HG02798 (cell line): ENCODE measurements around the gene EXOC4.
"Not testable (repeated sequence)": the region's sequence is repeated elsewhere in the genome, so short reads cannot be mapped to it uniquely, and the experiment has no call there.

Experiments used
- ATAC-seq: cut with Tn5 transposase; IDR thresholded peaks from one replicate; pipeline ENCODE4 v1.9.1; 2021; ENCODE audit warnings: mild to moderate bottlenecking; ENCODE audit not compliant: unreplicated experiment, poor library complexity

The EXOC4 gene

DNA sequence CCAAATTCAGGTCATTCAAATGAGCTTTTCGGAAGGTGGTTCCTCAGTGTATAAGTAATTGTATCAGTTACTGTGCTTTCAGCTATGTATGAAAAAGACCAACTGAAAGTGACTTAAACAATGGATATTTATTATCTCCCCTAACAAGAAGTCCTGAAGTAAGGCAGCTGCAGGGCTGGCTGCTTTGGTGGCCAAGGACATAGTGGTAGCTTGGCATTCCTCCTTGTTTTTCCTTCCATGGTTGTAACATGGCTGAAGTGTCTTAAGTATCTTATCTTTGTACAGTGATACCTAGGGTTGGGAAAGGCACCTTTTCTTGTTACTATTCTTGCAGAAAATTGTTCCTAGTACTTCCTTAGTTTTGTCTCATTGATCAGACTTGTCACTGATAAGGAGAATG is 21.4 kb downstream of the EXOC4 start:
- no peak for ATAC-seq

DNA sequence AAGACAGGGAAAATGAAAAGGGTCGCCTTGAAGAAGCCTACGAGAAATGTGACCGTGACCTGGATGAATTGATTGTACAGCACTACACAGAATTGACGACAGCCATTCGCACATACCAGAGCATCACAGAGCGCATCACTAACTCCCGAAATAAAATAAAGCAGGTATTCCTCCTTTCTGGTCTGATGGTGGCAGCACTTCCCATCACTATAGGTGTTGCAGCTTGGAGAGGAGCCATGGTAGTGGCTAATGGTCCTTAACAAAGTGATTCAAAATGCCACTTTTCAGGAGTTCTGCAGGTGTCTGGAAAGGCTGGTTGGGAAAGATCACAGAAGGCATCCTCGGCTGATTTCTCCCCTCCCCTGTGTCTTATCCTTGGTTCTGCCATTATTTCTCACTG is 22.1 kb downstream of the EXOC4 start:
- no peak for ATAC-seq

DNA sequence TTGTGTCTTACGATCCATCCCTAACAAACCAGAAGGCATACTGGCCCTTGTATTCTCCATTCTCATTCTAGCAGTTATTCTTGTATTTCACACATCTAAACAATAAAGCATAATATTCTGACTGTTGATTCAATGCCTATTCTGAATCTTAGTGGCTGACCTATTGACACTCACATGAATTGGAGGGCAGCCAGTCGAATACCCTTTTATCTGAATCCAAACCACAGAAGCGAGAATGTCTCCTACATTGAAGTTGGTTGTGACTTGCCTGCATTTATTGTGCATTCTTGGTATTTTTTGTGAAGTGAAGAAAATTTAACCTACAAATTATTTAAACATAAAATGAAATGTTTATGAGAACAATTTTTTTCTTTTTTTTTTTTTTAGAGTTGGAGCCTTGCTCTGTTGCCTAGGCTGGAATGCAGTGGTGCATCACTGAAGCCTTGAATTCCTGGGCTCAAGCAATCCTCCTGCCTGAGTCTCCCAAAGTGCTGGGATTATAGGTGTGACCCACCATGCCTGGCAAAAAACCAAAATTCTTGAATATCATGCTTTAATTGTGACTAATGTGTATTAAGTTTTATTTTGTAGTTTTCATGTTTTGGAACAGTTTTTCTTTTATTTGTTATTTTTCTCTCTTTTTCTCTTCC is 22.7 kb downstream of the EXOC4 start:
- no peak for ATAC-seq

DNA sequence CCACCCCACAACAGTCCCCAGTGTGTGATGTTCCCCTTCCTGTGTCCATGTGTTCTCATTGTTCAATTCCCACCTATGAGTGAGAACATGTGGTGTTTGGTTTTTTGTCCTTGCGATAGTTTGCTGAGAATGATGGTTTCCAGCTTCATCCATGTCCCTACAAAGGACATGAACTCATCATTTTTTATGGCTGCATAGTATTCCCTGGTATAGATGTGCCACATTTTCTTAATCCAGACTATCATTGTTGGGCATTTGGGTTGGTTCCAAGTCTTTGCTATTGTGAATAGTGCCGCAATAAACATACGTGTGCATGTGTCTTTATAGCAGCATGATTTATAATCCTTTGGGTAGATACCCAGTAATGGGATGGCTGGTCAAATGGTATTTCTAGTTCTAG is 26.1 kb downstream of the EXOC4 start:
- ATAC-seq = not testable (repeated sequence)

DNA sequence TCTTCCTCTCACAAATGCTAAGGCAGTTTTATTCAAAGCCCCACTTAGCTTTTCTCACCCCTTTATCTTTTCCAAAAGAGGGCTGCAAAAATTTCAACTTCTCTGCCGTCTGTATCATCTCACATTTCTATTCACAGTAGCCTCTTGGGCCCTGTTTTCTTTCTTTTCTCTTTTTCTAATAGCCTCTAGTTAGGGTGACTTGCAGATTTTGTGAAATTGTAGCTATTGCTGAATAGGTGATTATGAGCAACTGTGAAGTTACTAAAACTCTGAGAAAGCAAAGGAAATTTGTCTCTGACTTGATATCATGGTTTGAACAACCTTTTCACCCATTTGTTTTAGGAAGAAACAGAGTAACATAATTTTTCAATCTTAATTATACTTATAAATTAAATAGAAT is 29.2 kb downstream of the EXOC4 start:
- ATAC-seq = no peak

DNA sequence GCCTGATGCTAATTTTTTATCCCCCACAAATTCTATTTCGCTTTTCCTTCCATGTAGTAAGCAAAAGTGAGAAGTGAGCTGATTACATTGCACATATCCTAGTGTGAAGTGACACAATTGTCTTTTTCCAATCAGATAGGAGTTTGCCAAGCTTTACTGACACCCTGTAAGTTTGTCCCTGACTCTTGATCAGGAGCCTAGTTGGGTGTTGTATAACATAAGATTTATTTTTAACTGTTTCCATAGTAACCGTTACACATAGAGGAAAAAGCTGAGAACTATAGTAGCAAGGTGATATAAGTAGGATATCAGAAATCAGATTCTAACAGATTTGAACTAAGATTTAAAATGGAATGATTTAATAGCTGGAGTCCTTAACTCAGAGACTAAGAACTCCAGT is 31.2 kb downstream of the EXOC4 start:
- ATAC-seq = no peak

DNA sequence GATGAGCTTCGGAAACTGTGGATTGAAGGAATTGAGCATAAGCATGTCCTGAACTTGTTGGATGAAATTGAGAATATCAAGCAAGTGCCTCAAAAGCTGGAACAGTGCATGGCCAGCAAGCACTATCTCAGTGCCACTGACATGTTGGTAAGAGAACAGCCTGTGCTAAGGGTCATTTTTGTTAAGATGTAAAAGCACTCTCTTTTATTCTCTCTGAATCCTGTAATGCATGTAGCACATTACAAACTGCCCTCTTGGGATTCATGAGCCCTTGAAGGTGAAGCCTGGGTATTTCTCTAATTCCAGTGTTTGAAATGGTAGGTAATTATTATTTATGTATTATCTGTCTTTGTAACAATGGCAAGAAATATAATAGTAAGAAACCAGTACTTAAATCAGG is 36.1 kb downstream of the EXOC4 start:
- ATAC-seq = no peak

DNA sequence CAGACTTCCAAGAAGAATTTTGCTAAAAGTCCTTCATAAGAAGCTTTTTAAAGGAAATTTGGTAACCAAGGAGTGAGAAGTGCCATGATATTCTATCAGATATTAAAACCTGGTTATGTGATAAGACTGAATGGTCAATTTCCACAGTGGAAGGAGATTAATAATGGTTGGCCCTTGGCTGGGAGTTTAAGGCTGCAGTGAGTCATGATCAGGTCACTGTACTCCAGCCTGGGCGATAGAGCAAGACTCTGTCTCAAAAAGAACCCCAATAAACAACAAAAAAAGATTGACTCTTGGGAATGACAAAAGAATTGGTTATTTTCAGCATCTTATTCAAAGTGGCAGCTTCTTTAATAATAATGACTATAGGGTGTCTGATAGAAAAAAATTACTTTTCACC is 37.2 kb downstream of the EXOC4 start:
- no peak for ATAC-seq

DNA sequence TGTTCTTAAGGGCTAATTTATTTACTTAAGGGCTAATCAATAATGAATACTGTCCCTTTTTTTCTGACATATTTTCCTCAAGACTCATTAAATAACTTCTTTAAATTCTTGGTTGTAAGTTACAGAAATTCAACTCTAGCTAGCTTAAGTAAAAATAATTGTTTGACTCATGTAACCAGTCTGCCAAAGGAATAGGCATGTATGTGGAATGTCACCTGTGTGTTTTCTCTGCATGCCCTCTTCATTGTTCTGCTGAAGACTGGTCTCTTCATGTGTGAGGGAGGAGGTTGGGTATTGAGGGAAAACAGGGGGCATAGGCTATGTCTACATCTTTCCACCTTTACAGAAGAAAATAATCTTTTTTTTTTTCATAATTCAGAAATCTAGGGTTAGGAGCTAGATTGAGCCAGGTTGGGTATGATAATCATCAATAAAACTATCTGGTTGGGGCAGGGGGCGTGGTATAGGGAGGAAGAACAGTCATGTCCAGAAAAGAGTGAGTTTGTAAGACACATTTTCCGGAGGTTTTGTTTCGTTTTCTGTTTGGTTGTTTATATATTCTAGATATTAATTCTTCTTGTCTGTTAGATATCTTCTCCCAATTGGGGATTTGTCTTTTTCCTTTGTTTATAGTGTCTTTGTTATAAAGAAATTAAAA is 37.9 kb downstream of the EXOC4 start:
- no peak for ATAC-seq

DNA sequence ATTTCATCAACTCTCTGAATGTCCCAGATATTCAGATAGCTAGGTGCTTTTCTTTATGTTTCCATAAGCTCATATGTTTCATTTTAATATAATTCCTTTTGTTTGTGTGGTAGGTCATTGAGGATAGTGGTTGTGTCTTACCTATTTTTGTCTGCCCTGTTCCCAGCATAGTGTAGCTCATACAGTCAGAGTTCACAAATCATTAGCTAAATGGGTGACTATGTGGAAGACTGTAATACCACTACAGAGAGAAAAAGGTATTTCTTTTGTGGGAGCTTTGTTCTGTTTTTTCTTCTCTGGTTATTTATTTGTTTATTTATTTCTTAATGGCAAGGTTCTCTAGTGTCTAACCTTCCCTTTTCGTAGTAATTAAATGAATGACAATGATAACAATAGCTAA is 39.8 kb downstream of the EXOC4 start:
- ATAC-seq = no peak

DNA sequence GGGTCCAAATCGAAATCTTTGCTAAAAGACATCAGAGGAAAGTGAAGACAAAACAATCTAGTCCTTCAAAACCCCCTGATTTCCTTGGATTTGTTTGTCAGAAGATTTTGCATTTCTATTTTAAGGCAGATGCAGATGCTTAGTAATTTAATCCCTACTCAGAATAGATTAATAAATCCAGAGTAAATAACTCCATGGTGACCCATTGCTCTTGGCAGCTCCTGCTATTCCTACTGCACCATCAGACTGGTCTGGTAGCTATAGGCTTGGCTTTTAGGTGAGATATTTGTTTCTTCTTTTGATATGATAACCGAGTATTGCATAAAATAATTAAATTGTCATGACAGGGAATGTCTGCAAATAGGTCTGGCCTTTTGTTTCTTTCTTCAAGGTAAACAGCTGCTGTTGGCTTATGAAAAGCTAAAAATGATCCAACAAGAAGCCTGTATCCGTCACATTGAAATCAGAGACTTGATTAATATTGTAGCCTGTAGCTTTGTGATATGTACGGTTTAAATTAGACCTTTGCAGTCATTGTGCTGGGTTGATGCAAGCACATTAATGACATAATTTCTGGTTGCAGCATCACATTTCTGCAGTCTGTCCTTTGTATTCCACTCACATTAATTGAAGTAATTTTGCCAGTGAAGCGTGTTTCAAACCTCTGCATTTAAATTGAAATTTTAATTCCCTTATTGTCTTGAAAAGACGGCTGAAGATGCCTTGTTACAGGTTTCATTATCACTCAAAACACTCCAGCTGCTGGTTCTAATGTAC is 40.7 kb downstream of the EXOC4 start:
- ATAC-seq = no peak

DNA sequence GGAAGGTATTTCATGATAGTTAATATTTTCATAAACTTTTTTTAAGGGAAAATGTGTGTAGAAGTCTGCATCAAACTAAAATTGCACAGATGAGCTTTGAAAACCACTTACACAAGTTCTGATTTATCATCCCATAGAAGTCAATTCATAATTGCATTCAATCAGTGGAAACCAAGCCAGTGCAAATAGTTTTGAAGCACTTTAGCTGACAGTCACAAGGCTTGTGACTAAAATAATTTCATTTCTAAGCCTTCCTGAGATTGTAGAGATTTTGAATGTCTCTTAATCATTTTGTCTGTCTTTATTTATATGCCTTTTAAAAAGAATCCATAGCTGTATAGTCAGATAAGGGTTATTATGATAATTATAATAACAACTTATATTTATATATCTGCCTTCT is 41.4 kb downstream of the EXOC4 start:
- no peak for ATAC-seq

DNA sequence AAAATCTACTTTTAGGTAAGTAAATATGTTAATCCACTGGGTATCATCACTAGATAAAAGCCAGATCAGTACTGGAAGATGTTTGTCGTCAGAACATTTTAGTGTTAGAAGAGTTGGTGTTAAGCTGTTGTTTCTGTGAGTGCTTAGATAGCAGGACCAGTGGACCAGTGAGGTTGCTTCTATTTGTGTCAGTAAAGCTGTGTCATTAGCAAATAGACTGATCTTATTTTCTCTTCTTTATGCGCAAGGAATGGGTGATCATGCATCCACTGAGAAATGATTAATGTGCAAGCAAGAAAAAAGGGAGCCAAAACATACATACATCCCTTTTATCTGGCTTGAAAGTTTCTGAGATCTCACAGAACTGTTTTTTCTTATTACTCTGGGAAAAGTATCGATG is 42.6 kb downstream of the EXOC4 start:
- ATAC-seq = no peak

DNA sequence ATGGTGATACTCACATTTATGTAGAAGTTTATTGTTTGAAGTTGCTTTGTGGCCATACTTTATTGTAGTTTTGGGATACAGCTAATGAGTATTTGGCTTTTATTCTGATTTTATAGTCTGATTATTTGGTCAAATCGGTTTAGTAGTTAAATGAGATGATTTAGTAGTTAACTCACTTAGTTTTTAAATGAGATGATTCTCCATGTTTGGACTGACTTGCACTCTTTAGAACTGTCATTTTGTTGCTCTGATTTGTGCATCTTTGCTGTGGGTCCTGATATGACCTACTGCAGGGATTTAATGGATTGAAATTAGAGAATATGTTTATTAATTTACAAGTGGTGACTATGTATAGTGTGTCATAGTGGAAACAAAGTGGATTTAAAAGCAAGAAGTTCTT is 44.2 kb downstream of the EXOC4 start:
- ATAC-seq = no peak

DNA sequence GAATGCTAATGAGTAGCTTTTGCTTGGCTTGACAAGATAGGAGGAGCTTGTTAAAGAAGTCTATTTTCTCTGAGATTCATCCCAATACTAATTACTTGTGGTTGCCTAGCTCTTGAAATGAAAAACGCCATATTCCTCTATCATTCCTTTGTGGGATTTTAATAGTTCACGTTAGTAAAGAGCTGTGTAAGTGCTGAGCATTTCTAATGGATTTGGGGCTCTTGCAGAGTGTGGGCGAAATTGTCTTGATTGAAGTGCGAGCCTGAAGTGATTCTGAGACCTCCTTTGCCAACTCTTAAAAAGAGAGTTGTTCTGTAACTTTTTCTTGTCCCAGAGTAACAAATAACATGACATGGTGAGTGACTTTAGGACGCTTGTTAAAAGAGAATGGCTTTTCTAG is 45.2 kb downstream of the EXOC4 start:
- no peak for ATAC-seq

DNA sequence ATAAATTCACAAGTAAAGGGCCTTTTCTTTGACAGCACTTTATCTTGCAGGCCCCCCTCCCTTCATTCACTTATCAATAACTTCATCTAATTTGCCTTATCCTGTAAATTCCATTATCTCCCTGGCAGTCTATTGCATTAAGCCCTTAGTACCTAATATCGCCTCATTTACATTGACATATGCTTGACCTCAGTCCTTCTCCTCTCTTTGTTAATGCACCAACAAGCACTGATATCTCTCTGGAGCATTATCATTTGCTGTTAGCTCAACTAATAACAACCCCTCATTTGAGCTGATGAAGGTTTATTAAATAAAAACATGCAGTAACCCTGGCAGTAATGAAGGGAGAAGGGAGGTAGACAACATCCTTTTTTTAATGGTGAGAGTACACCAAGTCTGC is 46.8 kb downstream of the EXOC4 start:
- no peak for ATAC-seq

DNA sequence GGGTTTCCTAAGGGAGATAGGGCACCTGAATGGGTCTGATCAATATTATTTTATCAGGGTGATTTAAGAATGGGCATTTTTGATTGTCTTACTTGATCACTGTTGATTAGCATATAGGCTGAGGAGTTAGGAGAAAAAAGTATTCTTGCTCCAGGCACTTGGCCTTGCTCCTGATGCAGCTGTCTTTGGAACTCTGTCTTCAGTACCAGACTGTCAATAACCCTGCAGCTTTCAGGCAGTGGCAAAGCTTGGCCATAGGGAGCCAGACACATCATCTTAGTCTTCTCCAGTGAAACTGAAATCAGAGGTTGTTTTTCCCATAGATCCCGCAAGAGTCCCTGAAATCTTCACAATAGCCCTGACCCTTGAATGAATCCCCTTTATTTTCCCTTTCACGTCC is 47.2 kb downstream of the EXOC4 start:
- no peak for ATAC-seq

DNA sequence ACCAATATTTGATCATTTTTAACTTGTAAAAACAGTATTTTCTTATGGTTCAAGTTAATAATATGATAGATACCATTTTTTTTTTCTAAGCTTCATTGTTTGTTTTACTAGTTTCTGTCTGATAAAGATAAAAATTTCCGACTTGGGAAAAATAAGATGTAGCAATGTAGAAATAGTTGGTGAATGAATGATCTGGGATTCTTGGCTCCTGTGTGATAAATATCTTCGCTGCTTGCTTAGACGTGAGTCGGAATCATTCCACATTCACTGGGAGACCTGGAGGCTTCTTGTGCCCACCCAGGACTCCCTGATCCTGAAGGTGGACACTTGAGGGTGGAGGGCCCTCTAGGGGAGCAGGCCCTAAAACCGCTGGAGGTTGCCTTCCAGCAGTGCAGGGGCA is 47.9 kb downstream of the EXOC4 start:
- no peak for ATAC-seq

DNA sequence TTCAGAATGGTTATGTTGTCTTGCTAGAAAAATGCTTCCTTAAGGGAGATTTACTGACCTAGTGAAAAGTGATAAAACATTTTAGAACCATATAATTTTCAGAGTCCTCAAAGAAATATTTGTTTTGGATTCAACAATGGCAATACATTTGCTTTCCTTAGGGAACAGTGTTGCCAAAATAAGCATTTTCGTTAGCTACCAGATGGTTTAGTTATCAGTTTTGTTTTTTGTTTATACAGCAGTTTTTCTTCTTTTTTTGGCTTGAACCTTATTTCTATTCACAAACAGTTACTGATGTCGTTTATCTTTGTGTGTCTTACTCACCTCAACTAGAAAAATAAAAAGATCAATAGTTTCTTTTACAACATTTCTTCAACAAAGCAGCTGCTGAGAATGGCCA is 48.6 kb downstream of the EXOC4 start:
- ATAC-seq = no peak

DNA sequence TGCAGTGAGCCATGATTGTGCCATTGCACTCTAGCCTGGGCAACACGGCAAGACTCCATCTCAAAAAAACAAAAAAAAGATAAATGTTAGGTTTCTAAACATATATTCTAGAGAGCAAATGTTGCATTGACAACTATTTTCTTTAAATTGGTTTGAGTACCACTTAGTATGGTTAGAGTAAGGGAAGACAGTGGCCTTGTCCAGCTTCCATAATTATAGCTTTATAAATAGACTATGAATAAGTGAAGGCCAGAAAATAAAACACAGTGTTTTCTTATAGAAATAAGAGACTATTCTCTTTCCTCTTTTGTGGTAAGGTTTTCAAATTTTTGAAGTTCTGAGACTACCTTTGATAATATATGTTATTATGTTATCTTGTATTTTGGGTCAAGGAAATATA is 50.5 kb downstream of the EXOC4 start:
- ATAC-seq = no peak

DNA sequence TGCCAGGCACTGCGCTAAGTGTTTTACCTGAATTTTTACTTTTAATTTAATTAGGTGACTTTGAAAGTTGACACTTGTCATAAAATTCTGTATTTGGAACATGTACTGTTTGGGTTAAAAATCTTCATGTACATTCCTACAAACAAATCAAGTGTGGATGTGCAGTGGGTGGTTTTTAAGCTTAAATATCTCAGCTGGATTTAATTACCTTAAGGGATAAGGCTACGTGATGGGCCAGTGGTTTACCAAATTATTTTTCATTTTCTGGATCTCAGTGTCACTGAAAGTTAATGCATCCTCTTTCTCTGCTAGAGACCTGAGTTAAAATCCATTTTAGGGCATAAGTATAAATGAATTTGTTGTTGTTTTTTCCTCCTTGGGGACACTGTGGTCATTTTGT is 51.1 kb downstream of the EXOC4 start:
- ATAC-seq = no peak

DNA sequence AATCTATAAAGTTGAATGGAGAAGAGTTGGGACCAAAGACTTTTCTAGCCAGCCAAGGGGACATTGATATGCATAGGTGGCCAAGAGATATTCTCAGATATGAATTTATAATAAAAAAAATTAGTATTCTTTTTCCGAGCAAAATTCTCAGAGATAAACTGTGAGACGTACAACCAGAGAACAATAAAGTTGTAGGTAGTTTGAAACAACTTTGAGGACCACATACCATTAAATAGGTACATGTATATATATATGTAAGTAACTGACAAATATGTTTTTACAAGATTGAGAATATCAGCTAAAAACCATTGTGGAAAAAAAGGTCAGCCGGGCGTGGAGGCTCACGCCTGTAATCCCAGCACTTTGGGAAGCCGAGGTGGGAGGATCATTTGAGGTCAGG is 56.5 kb downstream of the EXOC4 start:
- no peak for ATAC-seq
